H9 (cell line): ENCODE measurements around the gene OLIG2. TPM values are rescaled to one million over a fixed set of nuclear protein-coding genes. Genes with fewer than 3 reads are reported as not detected.

ENCODE experiments used
- DNase-seq: peaks from one replicate; pipeline ENCODE4 v3.0.0-alpha.2; 2017
- H2AFZ ChIP-seq: one replicate; pipeline ENCODE4 v1.6.1; 2013; ENCODE audit warnings: mild to moderate bottlenecking, low read length, control low read depth, moderate library complexity
- H2AK5ac ChIP-seq: 2 replicates; pipeline ENCODE4 v1.6.1; 2013; ENCODE audit warnings: low read length, control low read depth, mixed read lengths; ENCODE audit not compliant: insufficient read length
- H2BK120ac ChIP-seq: one replicate; pipeline ENCODE4 v1.6.1; 2013; ENCODE audit warnings: low read depth, mild to moderate bottlenecking, low read length, control low read depth, inconsistent platforms; ENCODE audit not compliant: poor library complexity, severe bottlenecking
- H2BK12ac ChIP-seq: 2 replicates; pipeline ENCODE4 v1.6.1; 2013; ENCODE audit warnings: low read length, control low read depth, mixed read lengths, low read depth; ENCODE audit not compliant: insufficient read length
- H2BK15ac ChIP-seq: 2 replicates; pipeline ENCODE4 v1.6.1; 2013; ENCODE audit warnings: low read depth, low read length, control low read depth
- H2BK20ac ChIP-seq: one replicate; pipeline ENCODE4 v1.6.1; 2013; ENCODE audit warnings: low read depth, mild to moderate bottlenecking, low read length, control low read depth, inconsistent platforms; ENCODE audit not compliant: poor library complexity, severe bottlenecking
- H2BK5ac ChIP-seq: 2 replicates; pipeline ENCODE4 v1.6.1; 2013; ENCODE audit warnings: low read length, control low read depth, mixed read lengths; ENCODE audit not compliant: insufficient read length
- H3K14ac ChIP-seq: 2 replicates; pipeline ENCODE4 v1.6.1; 2013; ENCODE audit warnings: low read length, control low read depth; ENCODE audit not compliant: insufficient read depth
- H3K18ac ChIP-seq: 2 replicates; pipeline ENCODE4 v1.6.1; 2013; ENCODE audit warnings: low read depth, mild to moderate bottlenecking, mixed read lengths, low read length, control low read depth; ENCODE audit not compliant: insufficient read length
- H3K23ac ChIP-seq: 2 replicates; pipeline ENCODE4 v1.6.1; 2013; ENCODE audit warnings: low read length, control low read depth, mixed read lengths, low read depth; ENCODE audit not compliant: insufficient read length
- H3K23me2 ChIP-seq: 2 replicates; pipeline ENCODE4 v1.6.1; 2013; ENCODE audit warnings: low read depth, mild to moderate bottlenecking, mixed read lengths, low read length, control low read depth; ENCODE audit not compliant: insufficient read length, poor library complexity, severe bottlenecking
- H3K27ac ChIP-seq: 2 replicates; pipeline ENCODE4 v1.5.1; 2013; ENCODE audit warnings: low read length, control low read depth, mixed read lengths, low read depth; ENCODE audit not compliant: insufficient read length
- H3K27me3 ChIP-seq: 2 replicates; pipeline ENCODE4 v1.6.1; 2013; ENCODE audit warnings: low read length, control low read depth, inconsistent platforms; ENCODE audit not compliant: insufficient read depth
- H3K4ac ChIP-seq: 2 replicates; pipeline ENCODE4 v1.6.1; 2013; ENCODE audit warnings: low read depth, mild to moderate bottlenecking, control low read depth, inconsistent platforms, low read length, moderate library complexity
- H3K4me1 ChIP-seq: 2 replicates; pipeline ENCODE4 v1.6.1; 2013; ENCODE audit warnings: low read length, control low read depth, inconsistent platforms; ENCODE audit not compliant: insufficient read depth
- H3K4me2 ChIP-seq: 2 replicates; pipeline ENCODE4 v1.6.1; 2013; ENCODE audit warnings: low read length, control low read depth, mixed read lengths; ENCODE audit not compliant: insufficient read length, insufficient read depth
- H3K56ac ChIP-seq: 2 replicates; pipeline ENCODE4 v1.6.1; 2013; ENCODE audit warnings: low read depth, mild to moderate bottlenecking, mixed read lengths, low read length, control low read depth; ENCODE audit not compliant: insufficient read length
- H3K79me1 ChIP-seq: 2 replicates; pipeline ENCODE4 v1.6.1; 2013; ENCODE audit warnings: low read depth, mild to moderate bottlenecking, moderate library complexity, low read length, control low read depth, inconsistent platforms; ENCODE audit not compliant: insufficient read depth, poor library complexity, severe bottlenecking
- H3K79me2 ChIP-seq: 2 replicates; pipeline ENCODE4 v1.6.1; 2013; ENCODE audit warnings: low read length, control low read depth, inconsistent platforms; ENCODE audit not compliant: insufficient read depth
- H3K9ac ChIP-seq: 2 replicates; pipeline ENCODE4 v1.6.1; 2013; ENCODE audit warnings: low read length, control low read depth, mixed read lengths; ENCODE audit not compliant: insufficient read length; ENCODE audit errors: extremely low read depth
- H3K9me3 ChIP-seq: one replicate; pipeline ENCODE4 v1.6.1; 2013; ENCODE audit warnings: low read depth, low read length, inconsistent platforms; ENCODE audit not compliant: control insufficient read depth
- H3T11ph ChIP-seq: one replicate; pipeline ENCODE4 v1.6.1; 2013; ENCODE audit warnings: mild to moderate bottlenecking, low read length, control low read depth, inconsistent platforms
- H4K20me1 ChIP-seq: one replicate; pipeline ENCODE4 v1.6.1; 2013; ENCODE audit not compliant: control insufficient read depth, insufficient read length, insufficient read depth
- H4K5ac ChIP-seq: 2 replicates; pipeline ENCODE4 v1.6.1; 2013; ENCODE audit warnings: low read depth, mild to moderate bottlenecking, mixed read lengths, low read length, control low read depth; ENCODE audit not compliant: insufficient read length
- H4K8ac ChIP-seq: replicated peaks from 2 replicates; pipeline ENCODE4 v1.6.1; 2013; ENCODE audit warnings: low read length, control low read depth, mixed read lengths, low read depth; ENCODE audit not compliant: insufficient read length
- H4K91ac ChIP-seq: 2 replicates; pipeline ENCODE4 v1.6.1; 2013; ENCODE audit warnings: low read depth, mild to moderate bottlenecking, moderate library complexity, mixed read lengths, low read length, control low read depth; ENCODE audit not compliant: insufficient read length
- H3K27ac Mint-ChIP-seq, 3 experiments: 2 replicates in 2 of 3; 3 replicates in 1 of 3; pipeline ENCODE4 v1.8.0; 2020 to 2021; ENCODE audit warnings: mixed read lengths in 3 of 3, mild to moderate bottlenecking in 1 of 3, moderate library complexity in 1 of 3
- H3K27me3 Mint-ChIP-seq: 2 replicates; pipeline ENCODE4 v1.8.0; 2021; ENCODE audit warnings: low read depth, mild to moderate bottlenecking, moderate library complexity, mixed read lengths
- H3K36me3 Mint-ChIP-seq, 3 experiments: 2 replicates in 2 of 3; 3 replicates in 1 of 3; pipeline ENCODE4 v1.8.0; 2020 to 2021; ENCODE audit warnings: low read depth in 3 of 3, mixed read lengths in 3 of 3; ENCODE audit not compliant: insufficient read depth in 1 of 3
- H3K4me1 Mint-ChIP-seq, 2 experiments: 2 replicates each; pipeline ENCODE4 v1.8.0; 2020; ENCODE audit warnings: mixed read lengths in 2 of 2
- H3K4me3 Mint-ChIP-seq, 2 experiments: 2 replicates in 1 of 2; 3 replicates in 1 of 2; pipeline ENCODE4 v1.8.0; 2020 to 2021; ENCODE audit warnings: mild to moderate bottlenecking in 2 of 2, mixed read lengths in 2 of 2, moderate library complexity in 1 of 2
- H3K9me3 Mint-ChIP-seq, 2 experiments: 2 replicates in 1 of 2; 3 replicates in 1 of 2; pipeline ENCODE4 v1.8.0; 2020; ENCODE audit warnings: mild to moderate bottlenecking in 2 of 2, mixed read lengths in 2 of 2, moderate library complexity in 1 of 2
- CTCF ChIP-seq: fragments of 200-600 bp; sonication (generic); conservative IDR thresholded peaks from 3 replicates; pipeline ENCODE4 v1.8.0; 2021; ENCODE audit warnings: antibody characterized with exemption, mild to moderate bottlenecking
- WGBS: extraction: QIAGEN DNeasy Blood & Tissue Kit; methylation state at CpG from one replicate; pipeline ENCODE4 v1.1.7; 2013; ENCODE audit warnings: missing lambda C conversion rate, low lambda C conversion rate, mixed read lengths; ENCODE audit not compliant: insufficient read length; ENCODE audit errors: extremely low coverage; 5-methylcytosine and 5-hydroxymethylcytosine counted together
- total RNA-seq: library from RNA; stranded (reverse); gene quantifications from 2 replicates; pipeline ENCODE4 v1.2.1, GENCODE V29; 2021

Gene OLIG2
- total RNA-seq, 1 experiment from 2014 or later = 1.4 TPM

DNA sequence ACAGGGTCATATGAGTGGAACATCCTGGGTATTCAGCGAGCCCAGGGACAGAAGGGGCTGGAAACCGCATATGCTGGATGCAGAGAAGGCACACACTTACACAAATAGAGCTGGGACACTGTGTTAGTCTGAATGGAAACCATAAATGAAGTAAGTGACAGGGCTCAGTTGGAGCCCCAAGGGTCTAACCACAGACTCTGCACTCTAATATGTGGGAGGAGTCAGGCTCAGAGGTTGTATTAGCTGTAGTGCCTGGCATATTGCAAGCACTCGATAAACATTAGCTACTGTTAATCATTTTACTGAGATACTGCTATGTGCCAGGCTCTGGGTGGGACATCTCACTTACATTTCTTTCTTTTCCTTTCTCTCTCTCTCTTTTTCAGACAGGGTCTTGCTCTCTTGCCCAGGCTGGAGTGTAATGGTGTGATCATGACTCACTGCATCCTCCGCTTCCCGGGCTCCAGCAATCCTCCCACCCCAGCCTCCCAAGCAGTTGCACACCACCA, 37.7 kb downstream of the OLIG2 start:
- no peak overlapping the region for H3K9ac ChIP-seq
- no peak overlapping the region for H3K4me2 ChIP-seq
- no peaks in the 10 kb centered on the region for H3K79me2 ChIP-seq
- H4K8ac ChIP-seq = no peak overlapping the region
- no peak overlapping the region for H3K23ac ChIP-seq
- no peaks in the 10 kb centered on the region for H3K23me2 ChIP-seq
- no peak overlapping the region for H2BK120ac ChIP-seq
- no peak for DNase-seq
- peaks cover 11 to 17% of the 10 kb centered on the region in 2 experiments for H3K4me1 Mint-ChIP-seq
- no peak overlapping the region for H2AFZ ChIP-seq
- no peak overlapping the region for H2BK20ac ChIP-seq
- no peak overlapping the region for H3K4me3 Mint-ChIP-seq
- H3K79me1 ChIP-seq = no peaks in the 10 kb centered on the region
- no peak overlapping the region for H2BK5ac ChIP-seq
- H4K91ac ChIP-seq = no peak overlapping the region
- H3K4ac ChIP-seq = no peak overlapping the region
- no peak overlapping the region for H4K5ac ChIP-seq
- H3K27me3 Mint-ChIP-seq = peaks cover 94% of the 10 kb centered on the region
- H2AK5ac ChIP-seq = no peak overlapping the region
- H3T11ph ChIP-seq = no peak overlapping the region
- TF ChIP-seq CTCF = no peak
- H3K27me3 ChIP-seq = peaks cover 28% of the 10 kb centered on the region
- no peaks in the 10 kb centered on the region for H4K20me1 ChIP-seq
- no CpG with 5 or more reads among the region's 5 CpGs for WGBS
- H3K18ac ChIP-seq = no peak overlapping the region
- no peak overlapping the region for H2BK12ac ChIP-seq
- no peak overlapping the region for H3K14ac ChIP-seq
- H3K9me3 ChIP-seq = no peaks in the 10 kb centered on the region
- no peaks in the 10 kb centered on the region for H3K36me3 Mint-ChIP-seq
- no peaks in the 10 kb centered on the region; the same call in 1 of the 2 replicates for H3K4me1 ChIP-seq
- no peak overlapping the region for H3K27ac ChIP-seq
- H3K27ac Mint-ChIP-seq = no peak overlapping the region
- H3K9me3 Mint-ChIP-seq = peaks cover 0 to under 1% of the 10 kb centered on the region in 2 experiments; a peak in 1 of 5 replicates
- H2BK15ac ChIP-seq = no peak overlapping the region
- no peak overlapping the region for H3K56ac ChIP-seq
